Amniotic stem cell (primary cell): ENCODE results near the gene WDR20.
"Not testable (repeated sequence)": the region's sequence is repeated elsewhere in the genome, so short reads cannot be mapped to it uniquely, and the experiment has no call there.

Experiments used
- DNase-seq: peaks from one replicate; lab custom pipeline; 2025; lab: John Stamatoyannopoulos, UW

WDR20 gene

GRCh38 chr14:102238131-102238530, 98.4 kb downstream of the WDR20 start:
- peak; percentile 7 for DNase-seq

- DNase-seq, result no peak
These were observed 99.1 kb downstream of the WDR20 start for GRCh38 chr14:102238766-102239165.

GRCh38 chr14:102239231-102239630, 99.5 kb downstream of the WDR20 start:
- no peak for DNase-seq

GRCh38 chr14:102240481-102240880, 100.8 kb downstream of the WDR20 start:
- DNase-seq, result not testable (repeated sequence)

GRCh38 chr14:102241147-102241546, 101.5 kb downstream of the WDR20 start:
- no peak for DNase-seq

- not testable (repeated sequence) for DNase-seq
These were observed 104.1 kb downstream of the WDR20 start for GRCh38 chr14:102243795-102244194.

- no peak for DNase-seq
These were observed 106.4 kb downstream of the WDR20 start for GRCh38 chr14:102246071-102246470.

- DNase-seq, result no peak
These were observed 108.4 kb downstream of the WDR20 start for GRCh38 chr14:102248121-102248520.

GRCh38 chr14:102249041-102249440, 109.3 kb downstream of the WDR20 start:
- DNase-seq, result no peak

- DNase-seq, result no peak
These were observed 110.3 kb downstream of the WDR20 start for GRCh38 chr14:102249981-102250380.

- DNase-seq, result no peak
These were observed 110.9 kb downstream of the WDR20 start for GRCh38 chr14:102250636-102251035.

- no peak for DNase-seq
These were observed 111.5 kb downstream of the WDR20 start for GRCh38 chr14:102251161-102251560.

GRCh38 chr14:102252834-102253801, 113.4 kb downstream of the WDR20 start:
- no peak for DNase-seq

- no peak for DNase-seq
These were observed 115.9 kb downstream of the WDR20 start for GRCh38 chr14:102255401-102256190.

- no peak for DNase-seq
These were observed 117.0 kb downstream of the WDR20 start for GRCh38 chr14:102256716-102257115.

GRCh38 chr14:102258136-102258535, 118.4 kb downstream of the WDR20 start:
- no peak for DNase-seq
